ENCODE data around the gene CCL23. TPM values are rescaled to one million over a fixed set of nuclear protein-coding genes. Genes with fewer than 3 reads are reported as not detected.
A peak's percentile ranks its signal among the peaks of the same experiment; 100 is the strongest.
"Not testable (repeated sequence)": the region's sequence is repeated elsewhere in the genome, so short reads cannot be mapped to it uniquely, and the experiment has no call there.

The CCL23 gene
- polyA plus RNA-seq, 3 donors, result 0.38 TPM; not detected in 2

DNA sequence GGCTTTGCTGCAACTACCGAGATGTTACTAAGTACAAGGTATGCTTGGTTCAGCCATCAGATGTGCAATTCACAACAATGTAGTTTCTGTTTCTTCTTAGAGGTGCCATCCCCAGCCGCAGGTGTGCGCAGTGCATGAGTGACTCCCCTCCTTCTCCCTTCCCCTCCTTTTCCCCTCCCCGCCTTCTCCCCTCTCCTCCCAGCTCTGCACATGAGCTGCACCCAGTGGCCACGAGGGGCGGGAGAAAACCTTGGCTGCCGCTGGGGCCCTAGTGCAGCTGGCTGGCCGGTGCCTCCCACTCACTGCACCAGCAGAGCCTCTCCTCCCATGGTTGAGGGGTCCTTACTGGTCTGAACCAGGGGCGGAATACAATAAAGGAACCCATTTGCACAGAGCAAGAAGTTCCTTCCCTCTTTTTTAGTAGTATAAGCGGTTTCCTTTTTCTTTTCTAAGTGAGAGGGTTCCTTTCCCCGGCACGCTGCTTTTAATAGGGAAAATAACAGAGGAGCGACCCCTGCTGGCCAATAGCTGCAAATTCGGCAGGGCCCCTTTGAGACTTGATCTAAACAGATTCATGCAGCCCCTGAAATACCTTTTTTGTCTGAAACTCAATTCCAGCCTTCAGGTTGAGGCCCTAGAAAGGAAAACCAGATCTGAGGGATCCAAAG is 8.6 kb downstream of the CCL23 start:
- no peak for DNase-seq (ENCODE audit: low read depth in 3 of 3, low spot score in 2 of 3)

DNA sequence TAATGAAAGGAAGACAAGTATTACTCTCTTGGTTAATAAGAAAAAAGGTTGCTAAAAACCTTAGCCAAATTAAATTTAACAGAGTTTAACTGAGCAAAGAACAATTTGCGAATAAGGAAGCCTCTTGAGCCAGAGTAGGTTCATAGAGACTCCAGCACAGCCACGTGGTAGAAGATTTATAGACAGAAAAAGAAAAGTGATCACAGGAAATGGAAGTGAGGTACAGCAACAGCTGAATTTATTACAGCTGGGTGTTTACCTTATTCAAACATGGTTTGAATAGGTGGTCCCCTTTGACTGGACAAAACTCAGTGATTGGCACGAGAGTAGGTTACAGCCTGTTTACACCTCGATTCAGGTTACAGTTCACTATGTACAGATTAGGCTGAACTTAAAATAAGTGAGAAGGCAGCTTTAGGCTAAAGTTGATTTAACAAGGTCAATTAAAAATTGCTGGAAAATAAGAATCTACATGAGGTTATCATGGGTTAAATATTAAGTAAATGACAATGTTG is 13.1 kb downstream of the CCL23 start:
- peak in 1 of 3 donors; percentile 30 for DNase-seq (ENCODE audit: low read depth in 3 of 3, low spot score in 2 of 3)

DNA sequence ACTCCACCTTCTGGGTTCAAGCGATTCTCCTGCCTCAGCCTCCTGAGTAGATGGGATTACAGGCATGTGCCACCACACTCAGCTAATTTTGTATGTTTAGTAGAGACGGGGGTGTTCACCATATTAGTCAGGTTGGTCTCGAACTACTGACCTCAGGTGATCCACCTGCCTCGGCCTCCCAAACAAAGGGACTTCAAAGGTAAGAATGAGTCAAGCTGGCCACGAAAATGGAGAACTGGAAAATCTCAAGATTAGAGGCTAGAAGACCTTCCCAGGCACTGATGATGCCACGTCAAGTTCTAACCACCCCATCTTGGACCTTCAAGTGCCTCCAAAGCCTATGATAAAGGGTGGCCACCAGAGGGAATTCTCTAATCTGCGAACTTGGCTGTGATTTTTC is 15.1 kb downstream of the CCL23 start:
- DNase-seq (ENCODE audit: low read depth in 3 of 3, low spot score in 2 of 3), result no peak

DNA sequence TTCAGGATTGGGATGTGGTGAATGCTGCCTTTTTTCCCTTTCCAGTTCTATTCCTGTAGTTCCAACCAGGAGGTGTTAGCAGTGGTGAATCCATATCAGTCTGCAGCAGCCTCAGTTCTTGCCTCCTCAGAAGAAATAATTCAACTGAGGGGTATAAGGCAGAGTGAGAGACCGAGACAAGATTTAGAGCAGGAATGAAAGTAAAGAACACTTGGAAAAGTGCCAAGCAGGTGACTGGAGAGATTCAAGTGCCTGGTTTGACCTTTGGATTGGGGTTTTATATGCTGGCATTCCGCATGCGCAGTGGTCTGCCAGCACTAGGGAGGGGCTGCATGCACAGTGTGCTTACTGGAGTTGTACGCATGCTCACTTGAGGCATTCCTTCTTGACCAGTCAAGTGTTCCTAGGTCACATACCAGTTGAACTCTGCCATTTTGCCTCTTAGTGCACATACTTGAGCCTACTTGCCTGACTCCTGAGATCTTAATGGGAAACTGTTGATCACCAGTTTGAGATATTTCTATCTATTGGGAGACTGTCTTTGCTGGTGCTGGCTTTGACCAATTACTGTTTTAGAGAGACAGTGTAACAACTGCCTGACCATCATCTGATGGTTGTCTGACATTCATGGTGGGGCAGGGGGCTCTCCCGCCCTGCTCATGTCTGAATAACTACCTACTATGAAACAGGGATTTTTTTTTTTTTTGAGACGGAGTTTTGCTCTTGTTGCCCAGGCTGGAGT is 15.7 kb downstream of the CCL23 start:
- DNase-seq (ENCODE audit: low read depth in 3 of 3, low spot score in 2 of 3), result peak in 2 of 3 donors; percentile 10 to 32

GRCh38 chr17:36001110-36001771 is 16.5 kb downstream of the CCL23 start, which contains the start of gene CCL15:
CCL15 (minus strand) TSS chr17:36001553; CDS start chr17:36001492, 61 bp downstream.
- no peak for DNase-seq (ENCODE audit: low read depth in 3 of 3, low spot score in 2 of 3)

DNA sequence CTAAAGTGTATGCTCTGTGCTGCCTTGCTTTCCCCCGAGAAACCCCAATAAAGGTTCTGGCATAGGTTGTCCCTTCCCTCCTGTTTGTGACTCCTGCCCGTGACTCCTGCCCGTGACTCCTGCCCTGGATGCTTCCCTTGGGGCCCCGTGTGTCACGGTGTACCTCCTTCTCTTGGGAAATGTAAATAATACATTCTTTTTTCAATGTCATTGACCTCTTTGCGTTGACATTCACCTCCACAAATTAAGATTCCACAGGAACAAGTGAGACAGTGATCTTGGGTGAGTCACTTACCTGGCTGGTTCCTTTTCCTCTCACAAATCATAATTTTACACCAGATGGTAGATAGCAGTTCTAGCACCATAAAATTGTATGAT is 17.1 kb downstream of the CCL23 start:
- no peak for DNase-seq (ENCODE audit: low read depth in 3 of 3, low spot score in 2 of 3)

DNA sequence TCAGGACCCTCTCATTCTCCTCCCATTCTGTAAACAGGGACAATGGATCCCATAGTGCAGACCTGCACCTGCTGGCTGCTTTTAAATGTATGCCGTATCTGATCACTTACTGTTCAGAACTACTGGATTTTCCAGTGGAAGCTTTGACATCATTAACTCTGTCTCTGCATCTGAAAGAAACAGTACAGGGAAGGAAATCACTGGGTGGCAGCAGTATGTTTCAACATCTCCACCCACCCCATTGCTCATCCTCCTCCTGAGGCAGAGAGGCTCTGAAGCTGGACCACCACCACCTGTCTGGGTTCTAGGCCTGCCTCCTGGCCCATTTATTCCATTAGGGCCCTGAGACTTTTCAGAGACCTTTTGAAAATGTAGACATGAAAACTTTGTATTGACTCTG is 19.0 kb downstream of the CCL23 start:
- no peak for DNase-seq (ENCODE audit: low read depth in 3 of 3, low spot score in 2 of 3)

DNA sequence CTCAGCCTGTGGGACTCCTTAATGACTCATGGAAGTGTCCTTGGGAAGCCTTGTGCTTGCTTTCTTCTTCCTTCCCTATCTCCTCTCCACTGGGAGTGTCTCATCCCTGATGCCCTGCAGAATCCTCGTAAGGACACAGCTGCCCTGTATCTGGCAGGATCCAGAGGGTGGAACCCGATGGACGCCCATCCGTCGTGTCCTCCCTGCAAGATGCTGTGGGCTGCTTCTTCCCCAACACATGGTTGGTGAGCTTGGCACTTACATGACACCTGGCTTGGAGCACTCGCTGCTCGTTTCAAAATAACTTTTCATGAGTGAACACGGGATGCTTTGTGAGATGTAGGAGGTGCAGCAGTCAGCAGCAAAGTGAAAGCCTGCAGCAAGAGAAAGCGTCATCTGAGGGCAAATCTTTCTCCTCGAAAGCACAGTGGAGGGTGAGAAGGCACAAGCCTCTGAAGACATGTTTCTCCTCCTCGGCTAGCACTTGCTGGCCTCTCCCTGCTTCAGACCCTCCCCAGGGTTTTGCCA is 19.7 kb downstream of the CCL23 start:
- DNase-seq (ENCODE audit: low read depth in 3 of 3, low spot score in 2 of 3), result no peak

DNA sequence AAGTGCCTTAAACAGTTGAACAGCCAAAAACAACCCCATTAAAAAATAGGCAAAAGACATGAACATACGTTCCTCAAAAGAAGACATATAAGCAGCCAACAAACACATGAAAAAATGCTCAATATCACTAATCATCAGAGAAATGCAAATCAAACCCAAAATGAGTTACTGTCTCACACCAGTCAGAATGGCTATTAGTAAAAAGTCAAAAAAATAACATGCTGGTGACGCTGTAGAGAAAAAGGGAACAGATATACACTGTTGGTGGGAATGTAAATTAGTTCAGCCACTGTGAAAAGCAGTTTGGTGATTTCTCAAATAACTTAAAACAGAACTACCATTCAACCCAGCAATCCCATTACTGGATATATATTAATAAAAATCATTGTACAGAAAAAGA is 22.4 kb downstream of the CCL23 start:
- DNase-seq (ENCODE audit: low read depth in 3 of 3, low spot score in 2 of 3), result not testable (repeated sequence)

DNA sequence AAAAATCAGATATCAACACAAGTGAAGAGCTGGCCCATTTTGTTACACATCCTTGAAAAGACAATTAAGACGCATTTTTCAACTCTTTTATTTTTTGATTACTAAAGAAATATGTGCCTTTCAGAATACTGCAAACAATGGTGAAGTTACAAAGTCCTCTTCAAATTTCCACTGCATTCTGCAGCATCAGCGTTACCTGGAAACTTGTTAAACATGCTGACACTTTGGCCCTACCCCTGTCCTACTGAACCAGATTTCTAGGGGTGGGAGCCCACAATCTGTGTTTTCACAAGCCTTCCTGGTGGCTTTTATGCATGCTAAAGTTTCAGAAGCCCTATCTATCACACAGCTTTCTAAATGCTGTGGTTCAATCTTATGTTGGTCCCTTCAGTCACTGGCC is 26.7 kb downstream of the CCL23 start:
- no peak for DNase-seq (ENCODE audit: low read depth in 3 of 3, low spot score in 2 of 3)

- DNase-seq (ENCODE audit: low read depth in 3 of 3, low spot score in 2 of 3), result no peak
Observed at GRCh38 chr17:35988164-35988563, 29.6 kb downstream of the CCL23 start.

DNA sequence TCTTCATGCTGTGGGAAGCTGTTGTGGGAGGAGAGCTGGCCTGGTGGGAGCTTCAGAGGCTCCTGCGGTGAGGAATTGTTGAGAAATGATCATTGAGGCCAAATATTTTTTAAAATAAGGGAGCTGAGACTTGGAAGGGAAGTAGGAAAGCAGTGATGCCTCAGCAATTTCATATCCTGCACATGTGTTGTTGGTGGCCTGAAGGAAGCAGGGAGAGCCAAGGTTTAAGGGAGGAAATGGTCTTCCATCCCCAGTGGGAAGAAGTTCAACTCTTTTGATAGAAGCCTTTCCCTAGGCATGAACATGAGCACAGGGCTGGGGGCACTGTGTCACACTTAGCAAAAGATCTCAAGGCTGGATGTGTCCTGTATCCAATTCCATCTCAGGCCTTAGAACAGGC is 31.1 kb downstream of the CCL23 start, which contains the start of gene CCL14:
TSS of gene CCL14 (minus strand) at position 87 of the 400 bp plus-strand sequence. CDS start at position 7, 80 bp downstream.
- no peak for DNase-seq (ENCODE audit: low read depth in 3 of 3, low spot score in 2 of 3)

DNA sequence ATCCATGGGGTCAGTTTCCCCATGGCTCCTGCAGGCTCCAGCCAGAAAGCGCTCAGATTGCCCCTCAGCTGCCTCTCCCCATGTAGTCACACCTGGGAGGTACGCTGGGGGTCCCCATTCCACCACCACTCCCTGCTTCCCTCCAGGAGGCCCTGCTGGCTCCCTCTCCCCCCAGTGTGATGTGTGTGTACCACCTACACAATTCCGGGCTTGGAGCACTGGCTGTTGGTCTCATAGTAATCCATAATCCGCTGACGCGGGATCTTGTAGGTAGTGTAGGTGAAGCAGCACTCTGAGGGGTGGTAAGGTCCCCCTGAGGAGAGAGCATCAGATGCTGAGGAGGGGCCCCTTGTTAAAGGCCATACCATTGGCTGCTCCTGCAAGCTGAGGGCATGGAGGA is 33.6 kb downstream of the CCL23 start:
- DNase-seq (ENCODE audit: low read depth in 3 of 3, low spot score in 2 of 3), result no peak

DNA sequence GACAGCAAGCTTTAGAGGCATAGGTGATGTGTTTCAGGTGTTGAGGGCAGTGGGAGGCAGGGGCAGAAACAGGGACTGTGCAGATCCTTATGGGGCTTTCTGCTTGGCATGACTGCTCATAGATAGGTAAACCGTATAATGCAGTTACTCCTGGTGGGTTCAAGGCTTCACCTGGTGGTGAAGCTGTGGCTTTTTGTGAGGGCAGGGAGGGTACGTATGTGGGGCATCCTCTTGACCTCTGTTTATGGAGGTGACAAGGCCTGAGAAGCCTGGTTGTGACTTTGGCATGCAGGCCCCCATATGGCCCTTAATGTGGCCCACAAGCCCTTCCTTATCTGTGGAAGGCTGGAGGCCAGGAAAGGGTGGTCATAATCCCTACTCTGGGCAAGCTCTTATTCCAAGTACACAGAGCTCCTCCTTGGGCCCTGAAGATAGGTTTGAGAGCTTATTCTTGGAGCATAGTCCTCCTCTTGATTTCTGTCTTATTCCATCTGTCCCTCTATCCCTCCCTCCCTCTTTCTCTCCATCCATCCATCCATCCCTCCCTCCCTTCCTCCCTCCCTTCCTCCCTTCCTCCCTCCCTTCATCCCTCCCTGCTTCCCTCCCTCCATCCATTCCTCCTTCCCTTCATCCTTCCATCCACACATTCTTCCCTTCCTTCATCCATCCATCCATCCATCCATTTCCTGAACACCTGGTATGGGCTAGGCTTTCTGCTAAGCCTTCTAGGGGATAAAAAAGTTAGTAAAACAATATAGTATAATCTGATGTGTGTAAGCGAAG is 35.2 kb downstream of the CCL23 start:
- no peak for DNase-seq (ENCODE audit: low read depth in 3 of 3, low spot score in 2 of 3)

GRCh38 chr17:35981908-35982330 is 35.9 kb downstream of the CCL23 start:
- DNase-seq (ENCODE audit: low read depth in 3 of 3, low spot score in 2 of 3), result no peak

DNA sequence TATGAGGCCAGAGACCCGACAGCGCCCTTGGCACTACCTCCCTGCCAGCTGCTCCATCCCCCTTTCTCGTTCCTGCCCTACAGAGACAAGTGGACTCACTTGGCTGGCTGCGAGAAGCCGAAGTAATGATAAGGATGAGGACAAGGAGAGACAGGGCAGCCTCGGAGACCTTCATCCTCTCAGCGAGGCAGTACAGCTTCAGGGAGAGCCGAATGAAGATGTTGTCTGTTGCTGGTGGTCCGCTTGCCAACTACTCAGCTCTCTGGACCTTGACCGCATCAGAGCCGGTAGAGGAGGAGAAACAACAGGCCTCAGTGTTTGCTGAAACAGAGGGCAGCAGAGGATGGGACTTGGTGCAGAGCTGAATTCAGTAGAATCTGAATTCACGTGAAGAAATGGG is 36.5 kb downstream of the CCL23 start, which contains the start of gene CCL16:
TSS of gene CCL16 (minus strand) at position 252 of the 400 bp plus-strand sequence. CDS start at position 175, 77 bp downstream.
- DNase-seq (ENCODE audit: low read depth in 3 of 3, low spot score in 2 of 3), result no peak

DNA sequence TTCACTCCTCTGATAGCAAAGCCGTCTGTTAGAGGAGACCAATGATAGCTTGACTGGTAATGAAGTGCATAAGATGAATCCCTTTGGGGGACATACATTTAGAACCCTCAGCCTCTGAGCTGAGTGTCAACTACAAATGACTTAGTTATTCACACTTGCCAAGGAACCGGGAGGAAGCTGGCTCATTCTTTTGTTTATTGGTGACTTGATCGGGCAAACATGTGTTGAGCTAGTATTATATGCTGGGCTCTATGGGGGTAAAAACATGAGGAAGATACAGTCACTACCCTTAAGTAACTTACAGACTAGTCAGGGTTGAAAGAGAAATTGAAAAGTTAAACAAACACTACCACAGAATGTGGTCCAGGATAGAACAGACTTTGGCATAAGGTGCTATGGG is 39.4 kb downstream of the CCL23 start:
- DNase-seq (ENCODE audit: low read depth in 3 of 3, low spot score in 2 of 3), result no peak

GRCh38 chr17:35977509-35977908 is 40.3 kb downstream of the CCL23 start:
- DNase-seq (ENCODE audit: low read depth in 3 of 3, low spot score in 2 of 3), result no peak

GRCh38 chr17:35973333-35974260 is 44.2 kb downstream of the CCL23 start:
- no peak for DNase-seq (ENCODE audit: low read depth in 3 of 3, low spot score in 2 of 3)

Measured in right renal cortex interstitium (tissue), 3 donors.